ENCODE data around the gene WDR45B.

- TF ChIP-seq POLR2AphosphoS5 (IDR thresholded peaks at IDR 0.05) (no peak), CTCF (IDR thresholded peaks at IDR 0.05) (no peak), POLR2A (IDR thresholded peaks at IDR 0.05) (no peak)
Measured at GRCh38 chr17:82627405-82627804, 20.8 kb downstream of the WDR45B start.

Measured in breast epithelium (tissue), 3 donors.